SK-N-SH (cell line): Measurements from ENCODE around the gene SVBP. TPM values are rescaled to one million over a fixed set of nuclear protein-coding genes. Genes with fewer than 3 reads are reported as not detected.

Experiments
- CTCF ChIA-PET: fragments of 300-600, 350-600 bp; formaldehyde crosslinking; extraction: SDS; loops from one replicate; lab custom pipeline; 2021; lab: Yijun Ruan, JAX
- POLR2A ChIA-PET: fragments of 350-600 bp; sonication (Branson Sonifier 250); formaldehyde crosslinking; extraction: SDS; loops from one replicate; lab custom pipeline; 2020; ENCODE audit warnings: antibody characterized with exemption, inconsistent platforms; lab: Yijun Ruan, JAX
- DNase-seq: peaks from one replicate; pipeline ENCODE4 v3.0.0; 2012
- H2AFZ ChIP-seq: fragments of 200-600 bp; sonication (generic); 2 replicates; pipeline ENCODE4 v1.8.1; 2016; ENCODE audit warnings: antibody characterized with exemption, mild to moderate bottlenecking, low read depth
- H3F3A ChIP-seq: fragments of 200-600 bp; sonication (generic); replicated peaks from 2 replicates; pipeline ENCODE3; 2016; ENCODE audit warnings: antibody characterized with exemption, mild to moderate bottlenecking; ENCODE audit not compliant: insufficient read depth
- H3K27ac ChIP-seq, 2 experiments: fragments of 200-500 bp in 1 of 2; fragments of 200-600 bp in 1 of 2; sonication (Bioruptor generic) in 1 of 2; sonication (generic), shearing (Covaris generic) in 1 of 2; 2 replicates each; pipeline versions ENCODE4 v1.5.1 to v1.6.1; 2014 to 2016; ENCODE audit warnings: low read depth in 2 of 2, inconsistent platforms in 1 of 2, low read length in 1 of 2, mild to moderate bottlenecking in 1 of 2, mixed read lengths in 1 of 2
- H3K27me3 ChIP-seq: fragments of 200-600 bp; sonication (generic), shearing (Covaris generic); 2 replicates; pipeline ENCODE4 v1.6.1; 2016; ENCODE audit warnings: mixed run types; ENCODE audit not compliant: insufficient read depth
- H3K36me3 ChIP-seq, 2 experiments: fragments of 200-500 bp in 1 of 2; fragments of 200-600 bp in 1 of 2; sonication (Bioruptor generic) in 1 of 2; sonication (generic) in 1 of 2; replicated peaks in 1 of 2; 2 replicates each; pipeline versions ENCODE3 to v1.5.1; 2014 to 2016; ENCODE audit warnings: low read length in 1 of 2, mild to moderate bottlenecking in 1 of 2; ENCODE audit not compliant: insufficient read depth in 2 of 2, control insufficient read depth in 1 of 2
- H3K4me1 ChIP-seq, 2 experiments: fragments of 200-500 bp in 1 of 2; fragments of 200-600 bp in 1 of 2; sonication (Bioruptor generic) in 1 of 2; sonication (generic), shearing (Covaris generic) in 1 of 2; 2 replicates each; pipeline versions ENCODE4 v1.5.1 to v1.6.1; 2014 to 2016; ENCODE audit warnings: low read depth in 1 of 2, low read length in 1 of 2, mixed run types in 1 of 2; ENCODE audit not compliant: insufficient read depth in 2 of 2, control insufficient read depth in 1 of 2
- H3K4me2 ChIP-seq: fragments of 200-600 bp; sonication (generic), shearing (Covaris generic); 2 replicates; pipeline ENCODE4 v1.6.1; 2017; ENCODE audit warnings: mixed run types
- H3K4me3 ChIP-seq, 2 experiments: fragments of 200-500 bp in 1 of 2; fragments of 200-600 bp in 1 of 2; sonication (Bioruptor generic) in 1 of 2; sonication (generic), shearing (Covaris generic) in 1 of 2; 2 replicates each; pipeline versions ENCODE4 v1.5.1 to v1.8.1; 2014 to 2016; ENCODE audit warnings: low read depth in 2 of 2, inconsistent platforms in 1 of 2, low read length in 1 of 2, mild to moderate bottlenecking in 1 of 2, mixed read lengths in 1 of 2, moderate library complexity in 1 of 2
- H3K79me2 ChIP-seq: fragments of 200-600 bp; sonication (generic); 2 replicates; pipeline ENCODE4 v1.8.1; 2017; ENCODE audit warnings: mild to moderate bottlenecking; ENCODE audit not compliant: insufficient read depth
- H3K9ac ChIP-seq: fragments of 200-600 bp; sonication (generic); 2 replicates; pipeline ENCODE4 v1.6.1; 2017; ENCODE audit warnings: mixed run types
- H3K9me2 ChIP-seq: fragments of 200-600 bp; sonication (generic); 2 replicates; pipeline ENCODE4 v1.6.1; 2017; ENCODE audit warnings: mixed run types
- H3K9me3 ChIP-seq: fragments of 200-600 bp; sonication (generic); 2 replicates; pipeline ENCODE4 v1.6.1; 2017; ENCODE audit warnings: mixed run types, mild to moderate bottlenecking, moderate library complexity
- H4K20me1 ChIP-seq: fragments of 200-600 bp; sonication (generic); 2 replicates; pipeline ENCODE4 v1.6.1; 2017; ENCODE audit warnings: mild to moderate bottlenecking, mixed run types; ENCODE audit not compliant: insufficient read depth
- CHD2 ChIP-seq: fragments of 150-350 bp; IDR thresholded peaks from 2 replicates; pipeline ENCODE4 v1.6.1; 2018; ENCODE audit warnings: low read length; ENCODE audit not compliant: partially characterized antibody
- ELF1 ChIP-seq: IDR thresholded peaks from 2 replicates; pipeline ENCODE4 v1.4.0; 2012
- EZH2phosphoT487 ChIP-seq: fragments of 200-600 bp; sonication (generic); IDR thresholded peaks from 2 replicates; pipeline ENCODE4 v1.6.1; 2017; ENCODE audit warnings: low read depth, mixed run types, mild to moderate bottlenecking, antibody characterized with exemption, moderate library complexity, borderline replicate concordance
- FOSL2 ChIP-seq: IDR thresholded peaks from 2 replicates; pipeline ENCODE4 v1.4.0; 2012; ENCODE audit warnings: low read depth, mild to moderate bottlenecking, moderate library complexity, borderline replicate concordance
- FOXJ3 ChIP-seq: sonication (generic); formaldehyde crosslinking; IDR thresholded peaks from 2 replicates; pipeline ENCODE4 v1.5.1; 2020; ENCODE audit warnings: mild to moderate bottlenecking, missing genetic modification reagents
- GABPA ChIP-seq: IDR thresholded peaks from 2 replicates; pipeline ENCODE4 v1.4.0; 2012; ENCODE audit warnings: low read depth, mild to moderate bottlenecking
- IRF3 ChIP-seq: fragments of 150-350 bp; IDR thresholded peaks from 2 replicates; pipeline ENCODE4 v1.6.1; 2016; ENCODE audit warnings: mild to moderate bottlenecking, low read depth, low read length
- JUND ChIP-seq: IDR thresholded peaks from 2 replicates; pipeline ENCODE4 v1.4.0; 2012
- MAX ChIP-seq: IDR thresholded peaks from 2 replicates; pipeline ENCODE4 v1.4.0; 2012; ENCODE audit warnings: low read depth
- NFIC ChIP-seq: IDR thresholded peaks from 2 replicates; pipeline ENCODE4 v1.4.0; 2012; ENCODE audit warnings: borderline replicate concordance
- NRF1 ChIP-seq: IDR thresholded peaks from 2 replicates; pipeline ENCODE4 v1.6.1; 2012; ENCODE audit warnings: low read depth, mild to moderate bottlenecking, low read length
- PBX3 ChIP-seq: IDR thresholded peaks from 2 replicates; pipeline ENCODE4; 2012
- POLR2AphosphoS5 ChIP-seq: IDR thresholded peaks from 2 replicates; pipeline ENCODE4 v1.6.1; 2012; ENCODE audit warnings: low read depth, low read length
- RCOR1 ChIP-seq: fragments of 150-350 bp; IDR thresholded peaks from 2 replicates; pipeline ENCODE4 v1.6.1; 2017; ENCODE audit warnings: antibody characterized with exemption, low read length
- RFX5 ChIP-seq: IDR thresholded peaks from 2 replicates; pipeline ENCODE4 v1.6.1; 2012; ENCODE audit warnings: mild to moderate bottlenecking, improper control_type of control experiment, low read length
- RXRA ChIP-seq: IDR thresholded peaks from 2 replicates; pipeline ENCODE4 v1.4.0; 2012; ENCODE audit warnings: low read depth, mild to moderate bottlenecking, borderline replicate concordance
- SIN3A ChIP-seq: IDR thresholded peaks from 2 replicates; pipeline ENCODE4 v1.6.1; 2012; ENCODE audit warnings: low read depth, mild to moderate bottlenecking, low read length, moderate library complexity, borderline replicate concordance
- SMC3 ChIP-seq: IDR thresholded peaks from 2 replicates; pipeline ENCODE4 v1.6.1; 2012; ENCODE audit warnings: low read depth, low read length, improper control_type of control experiment
- TAF1 ChIP-seq: IDR thresholded peaks from 2 replicates; pipeline ENCODE4 v1.6.1; 2012; ENCODE audit warnings: low read depth, mild to moderate bottlenecking, low read length, moderate library complexity, borderline replicate concordance
- TCF12 ChIP-seq: IDR thresholded peaks from 2 replicates; pipeline ENCODE4 v1.4.0; 2012
- TEAD4 ChIP-seq: IDR thresholded peaks from 2 replicates; pipeline ENCODE4 v1.4.0; 2012; ENCODE audit warnings: mild to moderate bottlenecking, borderline replicate concordance; ENCODE audit not compliant: insufficient read depth
- USF2 ChIP-seq: fragments of 150-350 bp; IDR thresholded peaks from 2 replicates; pipeline ENCODE4 v1.6.1; 2017; ENCODE audit warnings: antibody characterized with exemption, low read length, low read depth, borderline replicate concordance
- YY1 ChIP-seq: IDR thresholded peaks from 2 replicates; pipeline ENCODE4 v1.4.0; 2012; ENCODE audit warnings: low read depth, mild to moderate bottlenecking
- WGBS: methylation state at CpG from one replicate; pipeline ENCODE4 v1.1.6; 2017; ENCODE audit warnings: low lambda C conversion rate; 5-methylcytosine and 5-hydroxymethylcytosine counted together
- polyA plus RNA-seq, 3 experiments: library from polyadenylated mRNA; depleted of rRNA; stranded (reverse); fragments of >200 nt; gene quantifications; 2 replicates each; pipeline ENCODE4 v1.2.3, GENCODE V29; 2012

The SVBP gene
- polyA plus RNA-seq, 1 of the 3 experiments (the other 2 are of a cell fraction) = 18.6 TPM

- Histone ChIP-seq H3K9me3 (no peaks in the 10 kb centered on the region), H3K27me3 (no peaks in the 10 kb centered on the region), H4K20me1 (no peaks in the 10 kb centered on the region), H3K4me1 (no peaks in the 10 kb centered on the region; a peak in 1 of 4 replicates), H3K27ac (no peak overlapping the region), H3K36me3 (no peaks in the 10 kb centered on the region), H3K4me2 (no peak overlapping the region), H3K9me2 (no peaks in the 10 kb centered on the region), H3F3A (no peaks in the 10 kb centered on the region), H3K9ac (no peak overlapping the region), H3K4me3 (no peak overlapping the region), H2AFZ (no peak overlapping the region), H3K79me2 (no peaks in the 10 kb centered on the region)
- no peak for TF ChIP-seq GABPA
- TF ChIP-seq SIN3A = no peak
- TF ChIP-seq NFIC = no peak
- no peak for TF ChIP-seq FOSL2
- TF ChIP-seq TAF1 = no peak
- TF ChIP-seq MAX = no peak
- TF ChIP-seq PBX3 = no peak
- no peak for TF ChIP-seq SMC3
- no peak for TF ChIP-seq RCOR1
- no peak for TF ChIP-seq YY1
- no peak for TF ChIP-seq EZH2phosphoT487
- WGBS = 71% methylated on average over 1 of the region's 2 CpGs
- no peak for DNase-seq
- POLR2A ChIA-PET = no interaction called here
- CTCF ChIA-PET = interaction anchor here (0.9 to 4.5 kb wide), 3 partner anchors 12 to 280 kb away, joined by 3 to 24 read pairs (median 4); no protein-coding TSS in a partner anchor
Observed at GRCh38 chr1:42793824-42794223, 23.4 kb downstream of the SVBP start.

- H3K4me2 ChIP-seq = no peak overlapping the region
- 100% methylated on average over 1 of the region's 1 CpG for WGBS
- H3K27me3 ChIP-seq = no peaks in the 10 kb centered on the region
- H2AFZ ChIP-seq = no peak overlapping the region
- ChIA-PET POLR2A (no interaction called here), CTCF (interaction anchor here (1.4 to 2.2 kb wide), 2 partner anchors 10 to 285 kb away, joined by 4 to 7 read pairs; no protein-coding TSS in a partner anchor)
- H4K20me1 ChIP-seq = no peaks in the 10 kb centered on the region
- H3K79me2 ChIP-seq = no peaks in the 10 kb centered on the region
- DNase-seq = no peak
- H3K4me1 ChIP-seq = peaks cover 0 to 6% of the 10 kb centered on the region in 2 experiments; a peak in 1 of 4 replicates
- no peak overlapping the region for H3K4me3 ChIP-seq
- no peaks in the 10 kb centered on the region for H3F3A ChIP-seq
- no peaks in the 10 kb centered on the region for H3K9me3 ChIP-seq
- H3K36me3 ChIP-seq = peaks cover 0 to 3% of the 10 kb centered on the region in 2 experiments
- no peak overlapping the region for H3K9ac ChIP-seq
- TF ChIP-seq CHD2 (no peak), PBX3 (no peak), TCF12 (no peak), ELF1 (no peak), YY1 (no peak), POLR2AphosphoS5 (no peak), NRF1 (no peak), JUND (no peak), RXRA (no peak), IRF3 (no peak), USF2 (no peak), FOXJ3 (CRISPR knock-in tag) (no peak), TEAD4 (no peak), FOSL2 (no peak), NFIC (no peak), GABPA (no peak), RFX5 (no peak), SMC3 (no peak)
- no peak overlapping the region for H3K27ac ChIP-seq
- no peaks in the 10 kb centered on the region for H3K9me2 ChIP-seq
Observed at GRCh38 chr1:42788021-42788420, 29.2 kb downstream of the SVBP start.
